IMR-90 (cell line): ENCODE measurements around the gene CSKMT. TPM values are rescaled to one million over a fixed set of nuclear protein-coding genes. Genes with fewer than 3 reads are reported as not detected.

Experiments
- ATAC-seq: fragments of 200-7000 bp; cut with Tn5 transposase; 2 replicates; pipeline ENCODE4 v1.9.1; 2020; ENCODE audit warnings: low read depth, mild to moderate bottlenecking, moderate library complexity
- BruUV-seq: library from RNA; stranded (reverse); fragments of 400-500 nt; replicated peaks from 2 replicates; lab custom pipeline; 2021; lab: Mats Ljungman, UMichigan
- CTCF ChIA-PET: fragments of 300-600 bp; formaldehyde crosslinking; extraction: SDS; loops from one replicate; lab custom pipeline; 2021; ENCODE audit warnings: antibody characterized with exemption; lab: Yijun Ruan, JAX
- POLR2A ChIA-PET: fragments of 300-600 bp; sonication (Branson Sonifier 250); formaldehyde crosslinking; loops from one replicate; lab custom pipeline; 2022; ENCODE audit warnings: antibody characterized with exemption; ENCODE audit not compliant: unreplicated experiment; lab: Charles Lee
- DNase-seq: peaks from one replicate; pipeline ENCODE4 v3.0.0; 2013
- H2AFZ ChIP-seq: replicated peaks from 2 replicates; pipeline ENCODE3; 2013; ENCODE audit warnings: low read length, mild to moderate bottlenecking; ENCODE audit not compliant: poor library complexity
- H2AK5ac ChIP-seq: 2 replicates; pipeline ENCODE4 v1.6.1; 2013; ENCODE audit warnings: low read depth, low read length, inconsistent platforms
- H2AK9ac ChIP-seq: replicated peaks from 2 replicates; pipeline ENCODE3; 2013; ENCODE audit warnings: mild to moderate bottlenecking, low read depth, low read length, moderate library complexity; ENCODE audit not compliant: poor library complexity
- H2BK120ac ChIP-seq: 2 replicates; pipeline ENCODE4 v1.6.1; 2013; ENCODE audit warnings: low read depth, low read length, inconsistent platforms
- H2BK15ac ChIP-seq: 3 replicates; pipeline ENCODE4 v1.6.1; 2013; ENCODE audit warnings: low read depth, low read length, inconsistent platforms
- H2BK20ac ChIP-seq: 2 replicates; pipeline ENCODE4 v1.6.1; 2013; ENCODE audit warnings: low read depth, mild to moderate bottlenecking, inconsistent platforms, low read length, moderate library complexity
- H2BK5ac ChIP-seq: 2 replicates; pipeline ENCODE4 v1.6.1; 2013; ENCODE audit warnings: mild to moderate bottlenecking, low read depth, low read length, inconsistent platforms; ENCODE audit not compliant: poor library complexity, severe bottlenecking
- H3K14ac ChIP-seq: replicated peaks from 2 replicates; pipeline ENCODE4 v1.6.1; 2013; ENCODE audit warnings: low read depth, low read length, inconsistent platforms
- H3K18ac ChIP-seq: 2 replicates; pipeline ENCODE4 v1.6.1; 2013; ENCODE audit warnings: low read depth, low read length, control low read depth
- H3K23ac ChIP-seq: 2 replicates; pipeline ENCODE4 v1.6.1; 2013; ENCODE audit warnings: low read depth, low read length, inconsistent platforms
- H3K27ac ChIP-seq: 2 replicates; pipeline ENCODE4 v1.5.1; 2013; ENCODE audit warnings: mild to moderate bottlenecking, control low read depth, low read length; ENCODE audit not compliant: insufficient read depth
- H3K27me3 ChIP-seq: 2 replicates; pipeline ENCODE4 v1.6.1; 2013; ENCODE audit warnings: low read length; ENCODE audit not compliant: control insufficient read depth, insufficient read depth
- H3K36me3 ChIP-seq: 2 replicates; pipeline ENCODE4 v1.6.1; 2013; ENCODE audit warnings: low read length, mixed read lengths; ENCODE audit not compliant: control insufficient read depth, insufficient read depth
- H3K4ac ChIP-seq: 2 replicates; pipeline ENCODE4 v1.6.1; 2013; ENCODE audit warnings: low read depth, low read length, inconsistent platforms
- H3K4me1 ChIP-seq: 2 replicates; pipeline ENCODE4 v1.6.1; 2013; ENCODE audit warnings: low read length, mixed read lengths; ENCODE audit not compliant: control insufficient read depth, insufficient read depth
- H3K4me2 ChIP-seq: 2 replicates; pipeline ENCODE4 v1.6.1; 2013; ENCODE audit warnings: low read depth, mild to moderate bottlenecking, control low read depth, low read length, moderate library complexity
- H3K4me3 ChIP-seq: 2 replicates; pipeline ENCODE4 v1.5.1; 2013; ENCODE audit warnings: low read depth, mild to moderate bottlenecking, control low read depth, low read length, moderate library complexity; ENCODE audit not compliant: insufficient read depth
- H3K56ac ChIP-seq: 2 replicates; pipeline ENCODE4 v1.6.1; 2013; ENCODE audit warnings: low read length, inconsistent platforms; ENCODE audit not compliant: insufficient read depth; ENCODE audit errors: extremely low read depth
- H3K79me1 ChIP-seq, 2 experiments: 2 replicates each; pipeline ENCODE4 v1.6.1; 2013; ENCODE audit warnings: low read length in 2 of 2, inconsistent platforms in 1 of 2, low read depth in 1 of 2
- H3K9ac ChIP-seq: 2 replicates; pipeline ENCODE4 v1.6.1; 2013; ENCODE audit warnings: low read depth, low read length, control low read depth
- H3K9me1 ChIP-seq: 2 replicates; pipeline ENCODE4 v1.6.1; 2013; ENCODE audit warnings: low read length, inconsistent platforms; ENCODE audit not compliant: insufficient read depth
- H3K9me3 ChIP-seq: 2 replicates; pipeline ENCODE4 v1.6.1; 2013; ENCODE audit warnings: low read length; ENCODE audit not compliant: control insufficient read depth, insufficient read depth
- H4K20me1 ChIP-seq: 2 replicates; pipeline ENCODE4 v1.6.1; 2013; ENCODE audit warnings: low read length, inconsistent platforms; ENCODE audit not compliant: insufficient read depth
- H4K5ac ChIP-seq: 2 replicates; pipeline ENCODE4 v1.6.1; 2013; ENCODE audit warnings: mild to moderate bottlenecking, low read depth, low read length, control low read depth
- H4K8ac ChIP-seq, 2 experiments: 2 replicates each; pipeline ENCODE4 v1.6.1; 2013; ENCODE audit warnings: low read depth in 2 of 2, low read length in 2 of 2, control low read depth in 1 of 2, inconsistent platforms in 1 of 2
- H4K91ac ChIP-seq: 2 replicates; pipeline ENCODE4 v1.6.1; 2013; ENCODE audit warnings: low read depth, low read length, inconsistent platforms; ENCODE audit not compliant: insufficient read depth
- MAFK ChIP-seq: IDR thresholded peaks from 2 replicates; pipeline ENCODE4 v1.6.1; 2012; ENCODE audit warnings: low read depth, low read length, improper control_type of control experiment
- MXI1 ChIP-seq: IDR thresholded peaks from 2 replicates; pipeline ENCODE4 v1.6.1; 2012; ENCODE audit warnings: low read depth, mild to moderate bottlenecking, low read length, moderate library complexity, borderline replicate concordance
- WGBS, 2 experiments: methylation state at CpG; one replicate each; pipeline versions ENCODE4 v1.1.5 to v1.1.7; 2013; ENCODE audit warnings: missing lambda C conversion rate in 2 of 2; ENCODE audit not compliant: insufficient read length in 1 of 2; ENCODE audit errors: extremely low coverage in 2 of 2; 5-methylcytosine and 5-hydroxymethylcytosine counted together
- dilution Hi-C: fragments of 300-500 bp; cut with HindIII; formaldehyde crosslinking; loops from one replicate; pipeline ENCODE4 v1.14.3; 2018; ENCODE audit warnings: low sequenced_read_pairs; ENCODE audit not compliant: unreplicated experiment
- in situ Hi-C: fragments of 300-500 bp; cut with MboI; formaldehyde crosslinking; loops from 3 replicates; pipeline ENCODE4 v1.14.3; 2019; ENCODE audit warnings: low sequenced_read_pairs, inconsistent platforms, mixed read lengths
- intact Hi-C: fragments of 100-400 bp; cut with micrococcal nuclease; formaldehyde crosslinking; loops from 2 replicates; pipeline ENCODE4 v1.10.0; 2022
- polyA plus RNA-seq, 3 experiments: library from polyadenylated mRNA; depleted of rRNA; stranded (reverse); fragments of >200 nt; gene quantifications; 2 replicates each; pipeline ENCODE4 v1.2.3, GENCODE V29; 2012; ENCODE audit warnings: low replicate concordance in 1 of 3
- total RNA-seq: library from RNA; depleted of rRNA; stranded (reverse); fragments of >200 nt; gene quantifications from 2 replicates; pipeline ENCODE4 v1.2.3, GENCODE V29; 2012

Gene CSKMT
- total and polyA plus RNA-seq, 2 of the 4 experiments (the other 2 are of a cell fraction), result 5.3 to 7.9 TPM

GRCh38 chr11:62716206-62716605 is 51.1 kb downstream of the CSKMT start:
- no peak overlapping the region for H2AFZ ChIP-seq
- peak; percentile 86 for TF ChIP-seq MAFK
- no peak for TF ChIP-seq MXI1
- H2AK5ac ChIP-seq, result no peak overlapping the region
- no peak overlapping the region for H2BK120ac ChIP-seq
- 0 out of 2 replicates have a peak, but pooled peaks cover 3% of the 10 kb centered on the region for H3K9me1 ChIP-seq
- no peak overlapping the region for H3K14ac ChIP-seq
- H3K36me3 ChIP-seq, result peaks cover 69% of the 10 kb centered on the region
- no peak overlapping the region for H2AK9ac ChIP-seq
- no peak overlapping the region for H3K4me2 ChIP-seq
- in situ Hi-C loops, result no loop called here
- ChIA-PET CTCF (no interaction called here), POLR2A (no interaction called here)
- no peak overlapping the region for H4K5ac ChIP-seq
- H3K23ac ChIP-seq, result no peak overlapping the region
- no peak overlapping the region for H3K27ac ChIP-seq
- H3K18ac ChIP-seq, result no peak overlapping the region
- H3K4me3 ChIP-seq, result no peak overlapping the region
- no peak overlapping the region for H2BK5ac ChIP-seq
- H3K56ac ChIP-seq, result no peak overlapping the region
- no peak overlapping the region for H3K9ac ChIP-seq
- no peak overlapping the region for H4K91ac ChIP-seq
- dilution Hi-C loops, result no loop called here
- ATAC-seq (no peak), DNase-seq (no peak)
- H4K20me1 ChIP-seq, result no peaks in the 10 kb centered on the region
- no peak overlapping the region for H2BK20ac ChIP-seq
- intact Hi-C loops, result no loop called here
- 100% methylated on average over 2 of the region's 5 CpGs; no CpG with 5 or more reads in 1 of the 2 experiments for WGBS, 2 experiments
- H3K79me1 ChIP-seq, result peaks cover 33 to 64% of the 10 kb centered on the region in 2 experiments
- peaks cover 4% of the 10 kb centered on the region; the same call in 1 of the 2 replicates for H3K4me1 ChIP-seq
- no peak overlapping the region for H3K4ac ChIP-seq
- no peak overlapping the region for H2BK15ac ChIP-seq
- no TSS peak for BruUV-seq
- no peaks in the 10 kb centered on the region for H3K27me3 ChIP-seq
- H3K9me3 ChIP-seq, result no peaks in the 10 kb centered on the region
- H4K8ac ChIP-seq, result no peak overlapping the region
